Heart left ventricle (tissue), 16 donors: ENCODE data around the gene TMOD4. TPM values are rescaled to one million over a fixed set of nuclear protein-coding genes. Genes with fewer than 3 reads are reported as not detected.
"Not testable (repeated sequence)": the region's sequence is repeated elsewhere in the genome, so short reads cannot be mapped to it uniquely, and the experiment has no call there.

Experiments
- ATAC-seq, 4 donors: fragments of 200-7000 bp; cut with Tn5 transposase; one replicate each; pipeline ENCODE4 v1.9.1; 2020 to 2022; ENCODE audit warnings: moderate library complexity in 4 of 4, mild to moderate bottlenecking in 3 of 4, moderate number of reproducible peaks in 1 of 4
- DNase-seq, 5 donors: peaks; one replicate each; pipeline ENCODE4 v3.0.0-alpha.2; 2020
- H3K27ac ChIP-seq, 12 donors: fragments of 200-600 bp; sonication (generic) in 4 of 12; one replicate each; pipeline versions ENCODE4 v1.5.0 to v1.8.0; 2016 to 2022; ENCODE audit warnings: mild to moderate bottlenecking in 2 of 12
- H3K27me3 ChIP-seq, 9 donors: fragments of 200-600 bp; sonication (generic) in 2 of 9; one replicate each; pipeline versions ENCODE4 v1.5.1 to v1.8.0; 2016 to 2022; ENCODE audit warnings: mild to moderate bottlenecking in 3 of 9
- H3K36me3 ChIP-seq, 9 donors: fragments of 200-600 bp; sonication (generic) in 2 of 9; one replicate each; pipeline versions ENCODE4 v1.5.0 to v1.8.0; 2018 to 2022; ENCODE audit warnings: mild to moderate bottlenecking in 2 of 9
- H3K4me1 ChIP-seq, 12 donors: fragments of 200-600 bp; sonication (generic) in 4 of 12; one replicate each; pipeline versions ENCODE4 v1.5.0 to v1.8.0; 2016 to 2022; ENCODE audit warnings: mild to moderate bottlenecking in 3 of 12
- H3K4me3 ChIP-seq, 12 donors: fragments of 200-600 bp; sonication (generic) in 4 of 12; one replicate each; pipeline versions ENCODE4 v1.5.0 to v1.8.0; 2017 to 2022; ENCODE audit warnings: mild to moderate bottlenecking in 9 of 12, moderate library complexity in 4 of 12
- H3K9me3 ChIP-seq, 12 donors: fragments of 200-600 bp; sonication (generic) in 4 of 12; one replicate each; pipeline versions ENCODE4 v1.5.0 to v1.8.0; 2016 to 2022; ENCODE audit warnings: mild to moderate bottlenecking in 1 of 12
- CTCF ChIP-seq, 12 donors: fragments of 200-600 bp; sonication (generic) in 4 of 12; IDR thresholded peaks; one replicate each; pipeline versions ENCODE4 v1.5.0 to v1.8.0; 2018 to 2022; ENCODE audit warnings: antibody characterized with exemption in 12 of 12, mild to moderate bottlenecking in 5 of 12
- POLR2A ChIP-seq, 2 donors: fragments of 450-650 bp; IDR thresholded peaks; one replicate each; pipeline ENCODE4 v1.6.1; 2017; ENCODE audit warnings: antibody characterized with exemption in 2 of 2, mild to moderate bottlenecking in 2 of 2, moderate library complexity in 2 of 2
- WGBS, 4 donors: extraction: QIAGEN DNeasy Blood & Tissue Kit in 2 of 4; methylation state at CpG; one replicate each; pipeline versions ENCODE4 v1.1.5 to v1.1.7; 2013 to 2018; 5-methylcytosine and 5-hydroxymethylcytosine counted together
- intact Hi-C, 10 donors: fragments of 100-400 bp; cut with DNase I; formaldehyde crosslinking; loops; one replicate each; pipeline versions ENCODE4 v1.11.1 to v1.14.2; 2022
- polyA plus RNA-seq, 2 donors: library from polyadenylated mRNA; stranded (reverse); fragments of 200-250 nt; gene quantifications; one replicate each; pipeline ENCODE4 v1.2.3, GENCODE V29; 2013
- total RNA-seq, 9 donors: library from RNA; depleted of rRNA in 2 of 9; stranded (reverse); fragments of >200 nt in 2 of 9; fragmentation: NEBNext Ultra II Directional in 3 of 9; extraction: Animal tissue kit (Norgen Biotek cat#: 25700) in 3 of 9; gene quantifications; one replicate each; pipeline versions ENCODE4 v1.1.0 to v1.2.4, GENCODE V29; 2016 to 2023
- donor health status: ischemic (EF 13 %, LVEDD 7.1; RV severe dilation, severe dysfunction).
- donor health status: healthy with polysubstance abuse.
- donor health status: DM: no; HTN: yes; CAD: no.
- donor health status: DM: no; HTN: no; CAD: no.
- donor health status: ischemic (EF 25% LVEDD 6.9; RV normal size, moderate dysfunction).
- donor health status: ischemic (EF 25% LVEDD 5.7; RV mildly dilated, moderate dysfunction).
- donor health status: healthy.
- donor health status: DM: yes; HTN: yes; CAD: no.
- donor health status: ischemic (EF 35%, LVEDD 5.7; RV mildly dilated, moderate dysfunction).
- donor health status: nonischemic (EF 11% LVEDD 7.7; RV severe dilation, severe dysfunction).
- donor health status: DM: yes; HTN: yes; CAD: no.
- donor health status: PGD.
- donor health status: ischemic (EF 29% LVEDD 5.4; RV normal size, mild dysfunction).
- donor health status: nonischemic (EF 23%, LVEDD 6.1; RV moderate dilation, normal function).

Gene TMOD4
- total and polyA plus RNA-seq, 11 donors: 0.37 to 0.61 (median 0.50) TPM; not detected in 8

DNA sequence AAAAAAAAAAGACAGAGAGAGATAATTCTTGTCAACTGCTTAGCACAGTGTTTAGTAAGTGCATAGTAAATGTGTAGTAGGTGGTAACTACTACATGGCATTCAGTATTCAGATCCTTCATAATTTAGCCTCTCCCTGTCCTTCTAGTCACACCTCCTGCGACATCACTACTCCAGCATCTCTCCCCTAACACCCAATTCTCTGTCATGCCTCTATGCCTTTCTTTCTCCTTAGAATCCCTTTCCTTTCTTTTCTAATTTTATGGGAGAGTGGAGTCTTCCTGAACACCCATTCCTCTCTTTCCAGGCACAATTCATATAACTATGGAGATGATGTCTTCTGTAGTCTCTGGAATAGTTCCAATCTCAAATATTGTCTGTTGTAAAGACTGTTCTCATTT lies 18.1 kb upstream of the TMOD4 start:
- ATAC-seq: no peak
- TF ChIP-seq CTCF (IDR thresholded peaks at IDR 0.05): no peak
- no peak for TF ChIP-seq POLR2A (IDR thresholded peaks at IDR 0.05)
- Histone ChIP-seq H3K27ac (no peak overlapping the region), H3K4me1 (peaks cover 0 to 28% (median 15%) of the 10 kb centered on the region in 12 donors), H3K9me3 (no peaks in the 10 kb centered on the region), H3K27me3 (no peaks in the 10 kb centered on the region), H3K4me3 (no peak overlapping the region), H3K36me3 (no peaks in the 10 kb centered on the region)
- DNase-seq: no peak
- 77 to 84% (median 80%) methylated on average over 1 of the region's 1 CpG for WGBS, 4 donors
- intact Hi-C loops: loop anchor here in 5 of 10 donors (5.0 to 10.0 kb wide), 4 partner anchors 58 to 211 kb away; partner anchors contain the start of genes PSMD4 (in 2 of the 5) and RFX5 (in 1 of the 5)

DNA sequence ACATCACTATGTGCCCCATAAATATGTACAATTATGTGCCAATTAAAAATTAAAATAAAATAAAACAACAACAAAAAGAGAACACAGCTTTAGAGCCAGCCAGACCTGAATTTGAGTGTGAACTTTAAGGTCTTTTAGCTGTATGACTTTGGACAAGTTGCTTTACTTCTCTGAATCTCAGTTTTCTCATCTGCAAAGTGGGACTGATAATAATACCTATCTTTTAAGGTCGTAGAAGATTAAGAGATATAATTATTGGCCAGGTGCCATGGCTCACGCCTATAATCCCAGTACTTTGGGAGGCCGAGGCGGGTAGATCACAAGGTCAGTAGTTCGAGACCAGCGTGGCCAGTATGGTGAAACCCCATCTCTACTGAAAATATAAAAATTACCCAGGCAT lies 17.5 kb upstream of the TMOD4 start:
- Histone ChIP-seq H3K4me3 (no peak overlapping the region), H3K27ac (no peak overlapping the region), H3K4me1 (peaks cover 0 to 34% (median 21%) of the 10 kb centered on the region in 12 donors), H3K9me3 (no peaks in the 10 kb centered on the region), H3K27me3 (no peaks in the 10 kb centered on the region), H3K36me3 (no peaks in the 10 kb centered on the region)
- ATAC-seq (no peak), DNase-seq (no peak)
- TF ChIP-seq CTCF (IDR thresholded peaks at IDR 0.05) (no peak), POLR2A (IDR thresholded peaks at IDR 0.05) (no peak)
- 68 to 82% (median 73%) methylated on average over 6 of the region's 6 CpGs for WGBS, 4 donors
- intact Hi-C loops: loop anchor here in 5 of 10 donors (5.0 to 10.0 kb wide), 4 partner anchors 59 to 211 kb away; partner anchors contain the start of genes PSMD4 (in 2 of the 5) and RFX5 (in 1 of the 5)

DNA sequence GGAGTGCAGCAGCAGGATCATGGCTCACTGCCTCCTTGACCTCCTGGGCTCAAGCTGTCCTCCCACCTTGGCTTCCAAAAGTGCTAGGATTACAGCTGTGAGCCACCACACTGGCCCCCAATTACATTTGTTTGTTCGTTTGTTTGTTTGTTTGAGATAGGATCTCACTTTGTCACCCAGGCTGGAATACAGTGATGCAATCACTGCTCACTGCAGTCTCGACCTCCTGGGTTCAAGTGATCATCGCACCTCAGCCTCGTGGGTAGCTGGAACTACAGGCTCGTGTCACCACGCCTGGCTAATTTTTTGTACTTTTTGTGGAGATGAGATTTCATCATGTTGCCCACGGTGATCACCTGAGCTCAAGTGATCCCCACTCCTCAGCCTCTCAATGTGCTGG lies 16.3 kb upstream of the TMOD4 start:
- Histone ChIP-seq H3K9me3 (no peaks in the 10 kb centered on the region), H3K4me1 (peaks cover 0 to 42% (median 18%) of the 10 kb centered on the region in 12 donors), H3K4me3 (no peak overlapping the region), H3K27me3 (no peaks in the 10 kb centered on the region), H3K36me3 (no peaks in the 10 kb centered on the region), H3K27ac (no peak overlapping the region)
- ATAC-seq (no peak), DNase-seq (peak in 1 of 5 donors; percentile 15)
- WGBS, 4 donors: 76 to 86% (median 80%) methylated on average over 7 of the region's 7 CpGs
- intact Hi-C loops: loop anchor here in 5 of 10 donors (5.0 to 10.0 kb wide), 4 partner anchors 60 to 213 kb away; partner anchors contain the start of genes PSMD4 (in 2 of the 5) and RFX5 (in 1 of the 5)
- TF ChIP-seq CTCF (IDR thresholded peaks at IDR 0.05): no peak

DNA sequence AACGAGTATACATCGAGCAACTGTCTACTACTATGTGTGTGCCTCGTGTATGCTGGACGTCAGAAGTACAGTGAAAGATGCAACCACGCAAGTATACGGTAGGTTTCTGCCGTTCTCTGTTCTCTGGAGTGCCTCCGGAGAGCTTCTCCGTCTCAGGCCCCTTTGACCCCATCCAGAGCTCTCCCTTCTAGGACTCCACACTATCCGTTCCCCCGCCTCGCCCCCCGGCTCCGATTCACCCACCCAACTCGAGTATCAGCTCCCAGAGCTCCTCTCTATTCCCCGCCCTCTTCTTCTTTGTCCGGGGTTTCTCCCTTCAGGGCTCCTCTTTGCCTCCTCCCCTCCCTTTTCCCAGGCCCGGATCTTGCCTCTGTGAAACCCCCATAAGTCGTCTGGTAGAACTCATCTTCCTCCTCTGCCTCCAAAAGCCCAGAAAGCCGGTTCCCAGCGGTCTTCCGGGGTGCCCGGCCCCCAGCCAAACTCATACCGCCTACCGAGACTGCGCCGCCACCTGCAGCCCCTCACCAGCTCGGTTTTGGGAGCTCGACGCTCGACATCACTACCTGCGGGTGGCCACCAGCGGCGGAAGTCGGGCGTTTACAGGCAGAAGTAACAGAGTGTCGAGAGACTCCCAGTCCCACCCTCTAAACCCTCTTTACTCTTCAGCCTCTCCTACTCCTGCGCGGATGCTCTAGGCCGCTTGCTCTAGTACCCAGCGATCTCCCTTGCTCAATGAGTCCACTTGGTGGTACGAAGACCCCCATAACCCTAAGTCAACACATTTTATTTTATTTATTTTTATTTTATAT lies 14.1 kb upstream of the TMOD4 start, which contains the start of gene VPS72:
Gene VPS72 (minus strand): TSS at position 561 of the 809 bp plus-strand sequence. CDS start 76 bp downstream, at position 485.
- intact Hi-C loops: loop anchor here in 5 of 10 donors (5.0 to 10.0 kb wide), 5 partner anchors 45 to 215 kb away; partner anchors contain the start of genes PSMD4 (in 2 of the 5) and RFX5 (in 1 of the 5)

DNA sequence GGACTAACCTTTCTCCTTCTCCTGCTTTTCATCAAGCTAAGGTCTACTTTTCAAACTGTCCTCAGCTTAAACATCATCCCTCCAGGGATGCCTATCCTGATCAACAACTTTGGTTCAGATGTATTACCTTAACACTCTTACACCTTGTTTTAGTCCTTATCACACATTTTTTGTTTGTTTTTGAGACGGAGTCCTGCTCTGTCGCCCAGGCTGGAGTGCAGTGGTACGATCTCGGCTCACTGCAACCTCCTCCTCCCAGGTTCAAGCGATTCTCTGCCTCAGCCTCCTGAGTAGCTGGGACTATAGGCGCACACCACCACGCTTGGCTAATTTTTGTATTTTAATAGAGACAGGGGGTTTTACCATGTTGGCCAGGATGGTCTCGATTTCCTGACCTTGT lies 12.9 kb upstream of the TMOD4 start:
- not testable (repeated sequence) for ATAC-seq, H3K27me3 ChIP-seq, DNase-seq, H3K9me3 ChIP-seq
- intact Hi-C loops: loop anchor here in 1 of 10 donors (10.0 kb wide), 1 partner anchor 46 kb away; no protein-coding TSS in a partner anchor
- Histone ChIP-seq H3K36me3 (peaks cover 3 to 31% (median 23%) of the 10 kb centered on the region in 9 donors), H3K27ac (peak overlapping the region in 1 of 12 donors; percentile 17), H3K4me3 (peak overlapping the region in 9 of 12 donors; percentile 71 to 95 (median 85)), H3K4me1 (peaks cover 0 to 32% (median 18%) of the 10 kb centered on the region in 12 donors)
- WGBS, 4 donors: 77 to 81% (median 78%) methylated on average over 8 of the region's 8 CpGs

More for the DNA sequence above, 14.1 kb upstream of the TMOD4 start, which contains the start of gene VPS72:
- ATAC-seq (peak; percentile 93 to 98 (median 98)), DNase-seq (peak; percentile 86 to 90 (median 88))
- H3K4me1 ChIP-seq: peaks cover 0 to 32% (median 18%) of the 10 kb centered on the region in 12 donors
- H3K36me3 ChIP-seq: peaks cover 0 to 19% (median 11%) of the 10 kb centered on the region in 9 donors
- no peaks in the 10 kb centered on the region for H3K9me3 ChIP-seq
- peak in 3 of 12 donors; percentile 2 to 24 (median 7) for TF ChIP-seq CTCF (IDR thresholded peaks at IDR 0.05)
- TF ChIP-seq POLR2A (IDR thresholded peaks at IDR 0.05): peak in 1 of 2 donors; percentile 57
- no peaks in the 10 kb centered on the region for H3K27me3 ChIP-seq
- peak within 1 kb of the TSS; percentile 45 to 90 (median 80) for H3K27ac ChIP-seq
- 0 to 1% (median 1%) methylated on average over 42 of the region's 42 CpGs for WGBS, 4 donors
- peak within 1 kb of the TSS; percentile 54 to 95 (median 82) for H3K4me3 ChIP-seq
